ENCODE measurements around the gene LGALS13.
"Not testable (repeated sequence)": the region's sequence is repeated elsewhere in the genome, so short reads cannot be mapped to it uniquely, and the experiment has no call there.

Gene LGALS13

DNA sequence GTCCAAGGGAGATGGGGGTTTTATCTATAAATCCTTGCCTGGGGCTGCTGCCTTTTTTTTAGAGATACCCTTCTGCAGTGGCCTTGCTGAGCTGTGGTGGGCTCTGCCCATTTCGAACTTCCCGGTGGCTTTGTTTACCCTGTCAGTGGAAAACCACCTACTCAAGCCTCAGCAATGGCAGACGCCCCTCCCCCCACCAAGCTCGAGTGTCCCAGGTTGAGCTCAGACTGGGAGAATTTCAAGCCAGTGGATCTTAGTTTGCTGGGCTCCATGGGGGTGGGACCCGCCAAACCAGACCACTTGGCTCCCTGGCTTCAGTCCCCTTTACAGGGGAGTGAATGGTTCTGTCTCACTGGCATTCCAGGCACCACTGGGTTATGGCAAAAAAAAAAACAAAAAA lies 21.6 kb downstream of the LGALS13 start:
- DNase-seq: no peak

DNA sequence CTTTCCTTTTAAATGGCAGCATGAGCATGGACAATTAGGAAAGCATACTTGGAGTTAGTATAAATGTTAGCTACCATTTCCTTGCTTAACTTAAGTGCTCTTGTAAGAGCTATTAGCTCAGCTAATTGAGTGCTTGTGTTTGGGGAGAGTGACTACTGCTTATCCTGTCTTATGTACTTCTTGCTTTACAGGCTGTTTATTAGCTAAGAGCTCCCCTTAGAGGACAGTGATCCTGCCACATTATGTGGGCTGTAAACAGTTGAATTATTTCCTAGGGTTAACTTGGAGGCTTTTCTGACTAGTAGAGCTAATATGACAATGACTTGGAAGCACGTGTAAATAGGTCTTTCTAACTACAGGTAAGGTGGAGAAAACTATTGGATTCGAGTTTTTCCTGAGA lies 25.3 kb downstream of the LGALS13 start:
- not testable (repeated sequence) for DNase-seq

DNA sequence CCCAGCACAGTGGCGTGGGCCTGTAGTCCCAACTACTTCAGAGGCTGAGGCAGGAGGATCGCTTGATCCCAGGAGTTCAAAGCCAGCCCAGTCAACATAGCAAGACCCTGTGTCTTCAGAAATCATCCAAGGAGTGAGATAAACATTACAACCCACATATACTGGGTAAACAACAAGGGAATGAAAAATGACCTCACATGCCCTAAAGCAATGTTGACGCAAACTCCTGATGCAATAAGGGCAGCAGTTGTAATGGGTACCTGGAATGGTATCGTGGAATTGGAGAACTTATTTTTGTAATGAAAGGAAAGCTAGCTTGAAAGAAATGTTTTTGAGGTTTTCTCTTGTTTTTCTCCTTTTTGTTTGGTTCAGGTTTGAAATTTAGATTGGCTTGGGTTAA lies 28.9 kb downstream of the LGALS13 start:
- DNase-seq: peak; percentile 66

DNA sequence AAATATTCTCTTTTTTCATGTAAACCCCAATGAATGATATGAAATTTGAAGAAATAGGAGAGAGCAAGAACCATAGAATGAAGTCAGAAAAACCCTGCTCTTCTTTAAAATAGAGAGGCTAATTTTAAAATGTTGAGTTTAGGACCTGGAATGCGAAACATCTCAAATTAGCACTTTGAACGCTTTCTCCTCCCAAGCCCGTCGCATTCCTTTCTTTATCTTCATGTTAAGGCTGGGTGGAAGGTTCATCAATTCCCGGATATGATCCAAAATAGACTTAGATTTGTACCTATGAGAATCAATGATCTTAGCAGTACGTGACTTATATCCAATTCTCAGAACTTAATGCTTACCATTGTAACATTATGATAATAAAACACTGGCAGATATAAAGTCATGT lies 29.3 kb downstream of the LGALS13 start:
- no peak for DNase-seq

DNA sequence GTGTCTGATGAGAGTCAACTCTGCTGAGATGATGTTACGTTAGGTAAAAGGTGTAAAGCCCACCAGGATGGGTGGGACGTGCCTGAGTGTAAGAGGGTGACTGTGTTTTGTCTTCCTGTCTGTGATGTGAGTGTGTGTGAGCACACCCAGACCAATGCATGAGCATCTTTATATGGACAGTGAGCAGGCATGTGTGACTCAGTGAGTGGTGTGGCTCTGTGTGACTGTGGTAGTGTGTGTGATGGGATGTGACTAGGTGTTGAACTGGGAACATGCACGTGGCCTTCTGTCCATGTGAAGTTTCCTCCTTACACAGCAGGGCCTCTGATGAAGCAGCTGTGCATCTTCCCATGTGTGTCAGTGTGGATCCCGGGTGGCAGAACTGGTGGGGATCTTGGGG lies 35.6 kb downstream of the LGALS13 start:
- DNase-seq: no peak

DNA sequence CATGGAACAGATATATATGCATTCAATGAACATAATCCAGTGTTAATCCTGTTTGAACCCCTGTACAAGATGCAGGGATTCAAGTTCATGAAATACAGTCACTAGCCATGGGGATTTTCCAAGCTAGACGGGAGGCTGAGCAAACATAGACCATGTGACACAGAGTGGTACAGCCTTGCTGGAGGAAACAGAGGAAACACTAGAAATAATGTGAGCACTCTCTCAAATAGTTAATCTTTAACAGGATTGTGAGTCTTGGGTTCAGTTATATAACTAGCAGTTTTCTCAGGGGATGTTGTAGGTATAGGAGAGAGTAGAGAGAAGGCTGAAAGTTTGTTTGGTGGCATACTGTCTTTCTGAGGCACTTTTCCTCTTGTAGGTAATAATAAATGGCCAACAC lies 39.4 kb downstream of the LGALS13 start:
- no peak for DNase-seq

DNA sequence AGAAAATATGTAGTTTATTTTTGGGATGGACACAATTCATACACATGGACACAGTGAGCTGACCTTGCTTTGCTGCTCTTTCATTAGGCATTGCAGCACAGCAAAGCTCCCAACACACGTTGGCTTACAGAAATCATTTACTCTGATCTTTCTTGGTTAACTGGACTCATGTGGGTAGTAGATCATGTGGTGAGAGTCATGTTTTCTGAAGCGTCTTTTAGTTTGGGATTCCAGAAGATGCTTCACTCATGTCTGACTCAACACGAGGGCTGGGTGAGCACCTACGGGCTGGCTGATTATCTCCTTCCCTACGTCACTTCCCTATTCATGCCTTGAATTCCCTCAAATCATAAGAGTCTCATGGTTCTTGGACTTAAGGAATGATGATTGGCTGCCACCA lies 41.3 kb downstream of the LGALS13 start:
- DNase-seq: no peak

DNA sequence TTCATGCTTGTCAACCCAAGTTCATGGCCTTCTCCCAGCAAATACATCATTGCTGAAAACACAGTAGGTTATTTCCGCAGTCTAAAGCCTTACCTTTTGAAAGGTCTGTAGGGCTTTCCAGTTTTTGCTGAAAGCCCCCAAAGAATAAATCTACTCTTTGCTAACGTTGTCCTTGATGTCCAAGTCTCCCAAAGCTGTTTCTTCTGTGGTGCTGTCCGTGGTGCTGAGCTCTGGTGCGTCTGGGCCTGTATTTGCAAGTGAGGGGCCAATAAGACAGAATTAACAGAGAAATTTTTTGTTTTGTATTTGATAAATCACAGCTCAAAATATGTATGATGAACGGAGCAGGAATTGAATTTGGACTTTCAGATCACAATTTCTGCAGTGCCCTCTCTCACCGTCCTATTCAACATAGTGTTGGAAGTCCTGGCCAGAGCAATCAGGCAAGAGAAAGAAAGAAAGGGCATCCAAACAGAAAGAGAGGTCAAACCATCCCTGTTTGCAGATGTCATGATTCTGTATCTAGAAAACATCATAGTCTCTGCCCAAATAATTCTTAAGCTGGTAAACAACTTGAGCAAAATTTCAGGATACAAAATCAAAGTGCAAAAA lies 43.6 kb downstream of the LGALS13 start:
- no peak for DNase-seq

DNA sequence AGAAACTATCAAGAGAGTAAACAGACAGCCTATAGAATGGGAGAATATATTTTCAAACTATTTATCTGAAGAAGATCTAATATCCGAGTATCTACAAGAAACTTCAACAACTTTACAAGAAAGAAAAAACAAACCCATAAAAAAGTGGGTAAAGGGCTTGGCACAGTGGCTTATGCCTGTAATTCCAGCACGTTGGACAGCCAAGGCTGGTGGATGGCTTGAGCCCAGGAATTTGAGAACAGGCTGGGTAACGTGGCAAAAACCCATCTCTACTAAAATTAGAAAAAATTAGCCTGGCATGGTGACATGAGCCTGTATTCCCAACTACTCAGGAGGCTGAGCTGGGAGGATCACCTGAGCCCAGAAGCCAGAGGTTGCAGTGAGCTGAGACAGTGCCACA lies 45.6 kb downstream of the LGALS13 start:
- DNase-seq: no peak

DNA sequence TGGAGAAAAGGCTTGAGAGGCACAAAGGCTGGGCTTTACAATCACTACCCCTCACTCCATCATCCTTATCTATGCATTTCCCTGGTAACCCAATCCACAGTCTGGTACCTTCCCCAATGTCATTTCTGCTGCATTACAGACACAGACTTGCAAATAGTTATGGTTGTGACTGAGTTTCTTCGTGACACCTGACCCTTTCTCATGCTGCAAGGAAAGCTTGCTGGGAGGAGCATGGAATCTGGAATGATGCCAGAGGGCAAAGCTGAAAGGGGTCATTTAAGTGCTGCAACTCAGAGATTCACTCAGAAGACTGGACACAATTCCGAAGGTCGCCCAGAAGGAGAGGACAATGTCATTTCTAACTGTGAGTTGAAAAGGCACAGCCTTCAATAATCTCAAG lies 53.3 kb downstream of the LGALS13 start, which contains the start of gene LGALS16:
TSS of gene LGALS16 (plus strand) at position 301 of the 400 bp plus-strand sequence. CDS start at position 350, 49 bp downstream.
- DNase-seq: no peak

Measured in islet precursor cell (in vitro differentiated cells).